ENCODE measurements around the gene OR2AT4.

The OR2AT4 gene

DNA sequence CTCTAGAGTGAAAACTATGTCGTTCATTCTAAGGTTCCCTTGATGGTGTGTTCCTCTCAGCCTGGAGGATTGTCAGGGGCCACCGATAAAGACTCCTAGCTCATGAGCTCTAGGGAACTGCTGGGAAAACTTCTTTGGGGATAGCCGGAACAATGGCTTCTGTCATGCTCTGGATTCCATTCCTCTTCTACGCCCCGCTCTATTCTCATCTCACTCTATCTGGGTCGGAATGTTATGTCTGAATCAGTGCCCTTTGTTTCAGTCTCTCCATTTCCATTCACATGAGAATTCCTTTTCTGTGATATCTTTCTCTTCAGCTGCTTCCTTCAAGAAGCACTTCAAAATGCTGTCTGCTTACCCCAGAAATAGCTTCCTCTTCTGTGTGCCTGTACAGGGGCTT, 37.3 kb upstream of the OR2AT4 start:
- no peak overlapping the region for H3K4me3 ChIP-seq (ENCODE audit: low read depth, low read length)
- DNase-seq (ENCODE audit: low read depth), result no peak
- TF ChIP-seq MYC (IDR thresholded peaks at IDR 0.05; ENCODE audit: low read depth, low read length), result no peak
- TF ChIP-seq, protein P1, sequence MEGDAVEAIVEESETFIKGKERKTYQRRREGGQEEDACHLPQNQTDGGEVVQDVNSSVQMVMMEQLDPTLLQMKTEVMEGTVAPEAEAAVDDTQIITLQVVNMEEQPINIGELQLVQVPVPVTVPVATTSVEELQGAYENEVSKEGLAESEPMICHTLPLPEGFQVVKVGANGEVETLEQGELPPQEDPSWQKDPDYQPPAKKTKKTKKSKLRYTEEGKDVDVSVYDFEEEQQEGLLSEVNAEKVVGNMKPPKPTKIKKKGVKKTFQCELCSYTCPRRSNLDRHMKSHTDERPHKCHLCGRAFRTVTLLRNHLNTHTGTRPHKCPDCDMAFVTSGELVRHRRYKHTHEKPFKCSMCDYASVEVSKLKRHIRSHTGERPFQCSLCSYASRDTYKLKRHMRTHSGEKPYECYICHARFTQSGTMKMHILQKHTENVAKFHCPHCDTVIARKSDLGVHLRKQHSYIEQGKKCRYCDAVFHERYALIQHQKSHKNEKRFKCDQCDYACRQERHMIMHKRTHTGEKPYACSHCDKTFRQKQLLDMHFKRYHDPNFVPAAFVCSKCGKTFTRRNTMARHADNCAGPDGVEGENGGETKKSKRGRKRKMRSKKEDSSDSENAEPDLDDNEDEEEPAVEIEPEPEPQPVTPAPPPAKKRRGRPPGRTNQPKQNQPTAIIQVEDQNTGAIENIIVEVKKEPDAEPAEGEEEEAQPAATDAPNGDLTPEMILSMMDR (IDR thresholded peaks at IDR 0.05; ENCODE audit: low read depth, low read length), result no peak
- TF ChIP-seq, protein P2, sequence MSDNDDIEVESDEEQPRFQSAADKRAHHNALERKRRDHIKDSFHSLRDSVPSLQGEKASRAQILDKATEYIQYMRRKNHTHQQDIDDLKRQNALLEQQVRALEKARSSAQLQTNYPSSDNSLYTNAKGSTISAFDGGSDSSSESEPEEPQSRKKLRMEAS (IDR thresholded peaks at IDR 0.05; ENCODE audit: low read depth, low read length), result no peak

DNA sequence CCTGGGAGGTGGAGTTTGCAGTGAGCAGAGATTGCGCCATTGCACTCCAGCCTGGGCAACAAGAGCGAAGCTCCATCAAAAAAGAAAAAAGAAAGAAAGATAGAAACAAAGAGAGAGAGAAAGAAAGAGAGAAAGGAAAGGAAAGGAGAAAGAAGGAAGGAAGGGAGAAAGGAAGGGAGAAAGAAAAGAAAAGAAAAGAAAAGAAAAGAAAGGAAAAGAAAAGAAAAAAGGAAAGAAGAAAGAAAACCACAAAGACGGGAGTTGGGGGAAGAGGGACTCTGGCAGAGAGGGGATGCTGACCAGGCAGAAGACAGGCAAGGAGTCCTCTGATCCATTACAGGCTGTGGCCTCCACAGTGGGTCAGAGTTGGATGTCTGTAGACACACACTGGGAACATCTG, 35.4 kb upstream of the OR2AT4 start:
- no peak for DNase-seq (ENCODE audit: low read depth)
- no peak overlapping the region for H3K4me3 ChIP-seq (ENCODE audit: low read depth, low read length)
- no peak for TF ChIP-seq POLR2A (IDR thresholded peaks at IDR 0.05; ENCODE audit: extremely low read depth, insufficient read length)
- TF ChIP-seq, protein P2 (IDR thresholded peaks at IDR 0.05; ENCODE audit: low read depth, low read length), result no peak
- TF ChIP-seq, protein P1 (IDR thresholded peaks at IDR 0.05; ENCODE audit: low read depth, low read length), result no peak
- TF ChIP-seq MYC (IDR thresholded peaks at IDR 0.05; ENCODE audit: low read depth, low read length), result no peak

DNA sequence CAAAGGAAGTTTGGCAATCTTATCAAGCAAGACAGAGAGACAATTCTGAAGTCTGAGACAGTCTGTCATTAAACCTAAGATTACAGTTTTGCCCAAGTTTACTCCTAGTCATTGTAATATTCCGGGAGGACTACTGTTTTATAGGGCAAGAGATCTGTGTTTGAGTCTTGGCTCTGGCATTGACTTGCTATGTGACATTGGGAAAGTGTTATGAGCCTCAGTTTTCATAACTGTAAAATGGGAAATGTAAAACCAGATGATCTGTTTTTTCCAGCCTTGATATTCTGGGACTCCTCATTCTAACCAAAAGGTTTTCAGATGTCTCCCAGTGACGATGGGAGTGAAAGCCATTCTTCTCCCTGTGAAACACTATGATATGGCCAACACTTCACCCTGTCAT, 29.9 kb upstream of the OR2AT4 start:
- TF ChIP-seq, protein P1 (IDR thresholded peaks at IDR 0.05; ENCODE audit: low read depth, low read length), result no peak
- TF ChIP-seq, protein P2 (IDR thresholded peaks at IDR 0.05; ENCODE audit: low read depth, low read length), result no peak
- TF ChIP-seq MYC (IDR thresholded peaks at IDR 0.05; ENCODE audit: low read depth, low read length) (no peak), POLR2A (IDR thresholded peaks at IDR 0.05; ENCODE audit: extremely low read depth, insufficient read length) (no peak)
- H3K4me3 ChIP-seq (ENCODE audit: low read depth, low read length), result no peak overlapping the region
- DNase-seq (ENCODE audit: low read depth), result no peak

GRCh38 chr11:75118577-75118976, 21.9 kb upstream of the OR2AT4 start:
- H3K4me3 ChIP-seq (ENCODE audit: low read depth, low read length), result no peak overlapping the region
- TF ChIP-seq MYC (IDR thresholded peaks at IDR 0.05; ENCODE audit: low read depth, low read length) (no peak), POLR2A (IDR thresholded peaks at IDR 0.05; ENCODE audit: extremely low read depth, insufficient read length) (no peak)
- TF ChIP-seq, protein P1 (IDR thresholded peaks at IDR 0.05; ENCODE audit: low read depth, low read length), result no peak
- TF ChIP-seq, protein P2 (IDR thresholded peaks at IDR 0.05; ENCODE audit: low read depth, low read length), result no peak
- DNase-seq (ENCODE audit: low read depth), result no peak

DNA sequence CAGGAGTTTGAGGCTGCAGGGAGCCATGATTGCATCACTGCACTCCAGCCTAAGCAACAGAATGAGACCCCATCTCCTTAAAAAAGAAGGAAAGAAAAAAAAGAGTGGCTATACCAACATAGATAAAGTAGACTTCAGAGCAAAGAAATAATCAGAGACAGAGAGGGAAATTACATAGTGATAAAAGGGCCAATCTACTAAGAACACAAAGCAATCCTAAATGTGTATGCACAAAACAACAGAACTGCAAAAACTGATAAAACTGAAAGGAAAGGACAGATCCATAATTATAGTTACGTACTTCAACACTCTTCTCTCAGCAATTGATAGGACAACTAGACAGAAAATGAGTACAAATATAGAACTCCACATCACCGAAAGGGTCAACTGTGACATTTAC, 17.8 kb upstream of the OR2AT4 start:
- H3K4me3 ChIP-seq (ENCODE audit: low read depth, low read length), result no peak overlapping the region
- DNase-seq (ENCODE audit: low read depth), result no peak
- TF ChIP-seq, protein P2 (IDR thresholded peaks at IDR 0.05; ENCODE audit: low read depth, low read length), result no peak
- TF ChIP-seq POLR2A (IDR thresholded peaks at IDR 0.05; ENCODE audit: extremely low read depth, insufficient read length) (no peak), MYC (IDR thresholded peaks at IDR 0.05; ENCODE audit: low read depth, low read length) (no peak)
- TF ChIP-seq, protein P1 (IDR thresholded peaks at IDR 0.05; ENCODE audit: low read depth, low read length), result no peak

GRCh38 chr11:75113030-75113429, 16.4 kb upstream of the OR2AT4 start:
- no peak for DNase-seq (ENCODE audit: low read depth)
- H3K4me3 ChIP-seq (ENCODE audit: low read depth, low read length), result no peak overlapping the region
- no peak for TF ChIP-seq MYC (IDR thresholded peaks at IDR 0.05; ENCODE audit: low read depth, low read length)

All from NB4 (cell line).